ENCODE measurements around the gene DARS1.

DNA sequence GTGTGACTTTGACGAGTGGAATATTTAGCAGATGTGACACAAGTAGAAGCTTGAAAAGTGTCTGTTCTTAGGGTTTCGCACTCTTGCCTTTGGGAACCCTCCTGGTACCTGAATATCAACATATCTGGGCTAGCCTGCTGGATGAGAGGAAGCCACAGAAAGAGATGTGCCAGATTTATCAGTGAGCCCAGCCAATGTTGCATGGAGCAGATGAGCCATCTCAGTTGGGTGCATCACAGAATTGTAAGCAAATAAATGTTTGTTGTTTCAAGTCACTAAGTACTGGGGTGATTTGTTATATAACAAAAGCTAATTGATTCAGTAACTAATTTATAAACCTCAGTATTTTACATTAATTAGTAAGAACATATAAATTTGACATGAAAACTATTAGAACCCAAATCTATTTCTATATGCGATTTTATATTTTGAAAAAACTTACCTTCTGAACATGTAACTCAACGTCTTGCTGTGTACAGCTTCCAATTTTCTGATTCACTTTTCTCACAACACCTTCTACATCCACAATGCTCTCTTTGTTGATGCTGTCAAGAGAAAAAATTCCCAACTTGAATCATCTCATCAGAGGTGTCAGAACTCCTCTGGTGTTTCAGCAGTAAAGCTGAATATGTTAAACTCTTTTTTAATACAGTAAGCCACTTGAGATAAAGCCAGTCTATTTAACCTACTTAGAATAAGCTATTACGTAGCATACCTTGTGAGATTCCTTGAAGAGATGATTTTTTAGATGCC is 42.3 kb downstream of the DARS1 start:
- TF ChIP-seq, protein P1, sequence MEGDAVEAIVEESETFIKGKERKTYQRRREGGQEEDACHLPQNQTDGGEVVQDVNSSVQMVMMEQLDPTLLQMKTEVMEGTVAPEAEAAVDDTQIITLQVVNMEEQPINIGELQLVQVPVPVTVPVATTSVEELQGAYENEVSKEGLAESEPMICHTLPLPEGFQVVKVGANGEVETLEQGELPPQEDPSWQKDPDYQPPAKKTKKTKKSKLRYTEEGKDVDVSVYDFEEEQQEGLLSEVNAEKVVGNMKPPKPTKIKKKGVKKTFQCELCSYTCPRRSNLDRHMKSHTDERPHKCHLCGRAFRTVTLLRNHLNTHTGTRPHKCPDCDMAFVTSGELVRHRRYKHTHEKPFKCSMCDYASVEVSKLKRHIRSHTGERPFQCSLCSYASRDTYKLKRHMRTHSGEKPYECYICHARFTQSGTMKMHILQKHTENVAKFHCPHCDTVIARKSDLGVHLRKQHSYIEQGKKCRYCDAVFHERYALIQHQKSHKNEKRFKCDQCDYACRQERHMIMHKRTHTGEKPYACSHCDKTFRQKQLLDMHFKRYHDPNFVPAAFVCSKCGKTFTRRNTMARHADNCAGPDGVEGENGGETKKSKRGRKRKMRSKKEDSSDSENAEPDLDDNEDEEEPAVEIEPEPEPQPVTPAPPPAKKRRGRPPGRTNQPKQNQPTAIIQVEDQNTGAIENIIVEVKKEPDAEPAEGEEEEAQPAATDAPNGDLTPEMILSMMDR (IDR thresholded peaks at IDR 0.05): no peak
- TF ChIP-seq TCF7L2 (IDR thresholded peaks at IDR 0.05; ENCODE audit: low read depth, low read length) (no peak), POLR2AphosphoS5 (IDR thresholded peaks at IDR 0.05; ENCODE audit: low read depth, low read length) (no peak)
- TF ChIP-seq, protein P2, sequence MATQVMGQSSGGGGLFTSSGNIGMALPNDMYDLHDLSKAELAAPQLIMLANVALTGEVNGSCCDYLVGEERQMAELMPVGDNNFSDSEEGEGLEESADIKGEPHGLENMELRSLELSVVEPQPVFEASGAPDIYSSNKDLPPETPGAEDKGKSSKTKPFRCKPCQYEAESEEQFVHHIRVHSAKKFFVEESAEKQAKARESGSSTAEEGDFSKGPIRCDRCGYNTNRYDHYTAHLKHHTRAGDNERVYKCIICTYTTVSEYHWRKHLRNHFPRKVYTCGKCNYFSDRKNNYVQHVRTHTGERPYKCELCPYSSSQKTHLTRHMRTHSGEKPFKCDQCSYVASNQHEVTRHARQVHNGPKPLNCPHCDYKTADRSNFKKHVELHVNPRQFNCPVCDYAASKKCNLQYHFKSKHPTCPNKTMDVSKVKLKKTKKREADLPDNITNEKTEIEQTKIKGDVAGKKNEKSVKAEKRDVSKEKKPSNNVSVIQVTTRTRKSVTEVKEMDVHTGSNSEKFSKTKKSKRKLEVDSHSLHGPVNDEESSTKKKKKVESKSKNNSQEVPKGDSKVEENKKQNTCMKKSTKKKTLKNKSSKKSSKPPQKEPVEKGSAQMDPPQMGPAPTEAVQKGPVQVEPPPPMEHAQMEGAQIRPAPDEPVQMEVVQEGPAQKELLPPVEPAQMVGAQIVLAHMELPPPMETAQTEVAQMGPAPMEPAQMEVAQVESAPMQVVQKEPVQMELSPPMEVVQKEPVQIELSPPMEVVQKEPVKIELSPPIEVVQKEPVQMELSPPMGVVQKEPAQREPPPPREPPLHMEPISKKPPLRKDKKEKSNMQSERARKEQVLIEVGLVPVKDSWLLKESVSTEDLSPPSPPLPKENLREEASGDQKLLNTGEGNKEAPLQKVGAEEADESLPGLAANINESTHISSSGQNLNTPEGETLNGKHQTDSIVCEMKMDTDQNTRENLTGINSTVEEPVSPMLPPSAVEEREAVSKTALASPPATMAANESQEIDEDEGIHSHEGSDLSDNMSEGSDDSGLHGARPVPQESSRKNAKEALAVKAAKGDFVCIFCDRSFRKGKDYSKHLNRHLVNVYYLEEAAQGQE (IDR thresholded peaks at IDR 0.05; ENCODE audit: insufficient read depth in 1 of 2, low read depth in 2 of 2, low read length in 1 of 2): no peak
